Measurements from ENCODE around the gene ALG6. TPM values are rescaled to one million over a fixed set of nuclear protein-coding genes. Genes with fewer than 3 reads are reported as not detected.

ALG6 gene
- total RNA-seq, 1 donor from 2014 or later: 20.3 TPM

DNA sequence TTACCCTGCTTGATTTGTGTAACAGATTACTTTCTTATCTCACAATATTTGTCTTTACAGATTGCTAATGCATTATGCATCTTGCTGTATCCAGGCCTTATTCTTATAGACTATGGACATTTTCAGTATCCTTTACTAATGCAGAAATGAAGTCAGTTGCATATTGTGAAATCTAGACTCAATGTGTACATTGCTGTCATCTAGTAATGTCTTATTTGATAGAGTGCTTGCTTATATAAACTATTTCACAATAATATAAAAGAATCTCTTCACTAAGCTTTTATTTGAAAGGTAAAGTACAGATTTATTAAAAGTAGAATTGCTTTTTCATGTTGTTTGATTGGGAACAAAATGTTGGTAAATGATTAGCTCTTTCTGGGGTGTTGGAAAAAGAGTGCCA lies 39.6 kb downstream of the ALG6 start:
- Mint-ChIP-seq H3K27ac (no peak overlapping the region), H3K4me3 (no peak overlapping the region), H3K9me3 (no peaks in the 10 kb centered on the region), H3K36me3 (peaks cover 8% of the 10 kb centered on the region), H3K27me3 (ENCODE audit: low read depth) (no peaks in the 10 kb centered on the region), H3K4me1 (peaks cover 11% of the 10 kb centered on the region)
- TF ChIP-seq, protein P1, sequence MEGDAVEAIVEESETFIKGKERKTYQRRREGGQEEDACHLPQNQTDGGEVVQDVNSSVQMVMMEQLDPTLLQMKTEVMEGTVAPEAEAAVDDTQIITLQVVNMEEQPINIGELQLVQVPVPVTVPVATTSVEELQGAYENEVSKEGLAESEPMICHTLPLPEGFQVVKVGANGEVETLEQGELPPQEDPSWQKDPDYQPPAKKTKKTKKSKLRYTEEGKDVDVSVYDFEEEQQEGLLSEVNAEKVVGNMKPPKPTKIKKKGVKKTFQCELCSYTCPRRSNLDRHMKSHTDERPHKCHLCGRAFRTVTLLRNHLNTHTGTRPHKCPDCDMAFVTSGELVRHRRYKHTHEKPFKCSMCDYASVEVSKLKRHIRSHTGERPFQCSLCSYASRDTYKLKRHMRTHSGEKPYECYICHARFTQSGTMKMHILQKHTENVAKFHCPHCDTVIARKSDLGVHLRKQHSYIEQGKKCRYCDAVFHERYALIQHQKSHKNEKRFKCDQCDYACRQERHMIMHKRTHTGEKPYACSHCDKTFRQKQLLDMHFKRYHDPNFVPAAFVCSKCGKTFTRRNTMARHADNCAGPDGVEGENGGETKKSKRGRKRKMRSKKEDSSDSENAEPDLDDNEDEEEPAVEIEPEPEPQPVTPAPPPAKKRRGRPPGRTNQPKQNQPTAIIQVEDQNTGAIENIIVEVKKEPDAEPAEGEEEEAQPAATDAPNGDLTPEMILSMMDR (IDR thresholded peaks at IDR 0.05; ENCODE audit: unreplicated experiment): no peak
- no peak for DNase-seq (ENCODE audit: low spot score in 2 of 2, unreplicated experiment in 2 of 2)

- H3K36me3 Mint-ChIP-seq: peaks cover 4% of the 10 kb centered on the region
- no peak overlapping the region for H3K4me3 Mint-ChIP-seq
- H3K27ac Mint-ChIP-seq: no peak overlapping the region
- H3K4me1 Mint-ChIP-seq: peaks cover 11% of the 10 kb centered on the region
- H3K27me3 Mint-ChIP-seq (ENCODE audit: low read depth): no peaks in the 10 kb centered on the region
- no peaks in the 10 kb centered on the region for H3K9me3 Mint-ChIP-seq
- TF ChIP-seq, protein P1 (IDR thresholded peaks at IDR 0.05; ENCODE audit: unreplicated experiment): no peak
- DNase-seq (ENCODE audit: low spot score in 2 of 2, unreplicated experiment in 2 of 2): no peak
These were observed 40.9 kb downstream of the ALG6 start for GRCh38 chr1:63408331-63408730.

GRCh38 chr1:63411066-63411465 lies 43.6 kb downstream of the ALG6 start:
- TF ChIP-seq, protein P1 (IDR thresholded peaks at IDR 0.05; ENCODE audit: unreplicated experiment): no peak
- peaks cover 4% of the 10 kb centered on the region for H3K4me1 Mint-ChIP-seq
- H3K4me3 Mint-ChIP-seq: no peak overlapping the region
- peak overlapping the region; percentile 43 for H3K27ac Mint-ChIP-seq
- no peaks in the 10 kb centered on the region for H3K27me3 Mint-ChIP-seq (ENCODE audit: low read depth)
- no peaks in the 10 kb centered on the region for H3K36me3 Mint-ChIP-seq
- H3K9me3 Mint-ChIP-seq: no peaks in the 10 kb centered on the region
- no peak for DNase-seq (ENCODE audit: low spot score in 2 of 2, unreplicated experiment in 2 of 2)

DNA sequence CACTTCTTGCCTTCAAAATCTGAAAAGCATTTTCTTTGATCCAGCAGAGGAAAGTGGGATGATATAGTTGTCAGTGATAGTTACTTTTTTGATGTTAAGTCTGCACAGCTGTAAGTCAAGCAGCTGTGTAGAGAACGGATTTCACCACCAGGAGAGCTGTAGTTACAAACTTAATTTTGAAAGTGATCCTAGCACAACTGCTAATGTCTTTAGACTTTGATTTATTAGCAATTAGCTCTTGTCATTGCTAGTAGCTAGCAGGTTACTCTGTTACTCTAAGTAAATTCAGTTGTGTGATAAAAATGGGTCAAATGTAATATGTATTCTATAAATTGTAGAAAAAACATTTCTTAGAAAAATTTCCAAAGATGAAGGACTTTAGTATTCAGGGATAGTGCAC lies 46.0 kb downstream of the ALG6 start:
- no peaks in the 10 kb centered on the region for H3K9me3 Mint-ChIP-seq
- H3K36me3 Mint-ChIP-seq: no peaks in the 10 kb centered on the region
- TF ChIP-seq, protein P1 (IDR thresholded peaks at IDR 0.05; ENCODE audit: unreplicated experiment): no peak
- no peaks in the 10 kb centered on the region for H3K27me3 Mint-ChIP-seq (ENCODE audit: low read depth)
- no peak overlapping the region for H3K4me3 Mint-ChIP-seq
- peaks cover 4% of the 10 kb centered on the region for H3K4me1 Mint-ChIP-seq
- DNase-seq (ENCODE audit: low spot score in 2 of 2, unreplicated experiment in 2 of 2): no peak
- no peak overlapping the region for H3K27ac Mint-ChIP-seq

- no peaks in the 10 kb centered on the region for H3K36me3 Mint-ChIP-seq
- no peaks in the 10 kb centered on the region for H3K9me3 Mint-ChIP-seq
- peaks cover 4% of the 10 kb centered on the region for H3K4me1 Mint-ChIP-seq
- H3K27me3 Mint-ChIP-seq (ENCODE audit: low read depth): no peaks in the 10 kb centered on the region
- no peak for DNase-seq (ENCODE audit: low spot score in 2 of 2, unreplicated experiment in 2 of 2)
- no peak overlapping the region for H3K27ac Mint-ChIP-seq
- no peak overlapping the region for H3K4me3 Mint-ChIP-seq
- TF ChIP-seq, protein P1 (IDR thresholded peaks at IDR 0.05; ENCODE audit: unreplicated experiment): no peak
These were observed 47.4 kb downstream of the ALG6 start for GRCh38 chr1:63414691-63415365.

All from mesothelial cell of epicardium (in vitro differentiated cells).